ENCODE data around the gene RCOR1. TPM values are rescaled to one million over a fixed set of nuclear protein-coding genes. Genes with fewer than 3 reads are reported as not detected.

Gene RCOR1
- total RNA-seq, 1 donor: 23.7 TPM

DNA sequence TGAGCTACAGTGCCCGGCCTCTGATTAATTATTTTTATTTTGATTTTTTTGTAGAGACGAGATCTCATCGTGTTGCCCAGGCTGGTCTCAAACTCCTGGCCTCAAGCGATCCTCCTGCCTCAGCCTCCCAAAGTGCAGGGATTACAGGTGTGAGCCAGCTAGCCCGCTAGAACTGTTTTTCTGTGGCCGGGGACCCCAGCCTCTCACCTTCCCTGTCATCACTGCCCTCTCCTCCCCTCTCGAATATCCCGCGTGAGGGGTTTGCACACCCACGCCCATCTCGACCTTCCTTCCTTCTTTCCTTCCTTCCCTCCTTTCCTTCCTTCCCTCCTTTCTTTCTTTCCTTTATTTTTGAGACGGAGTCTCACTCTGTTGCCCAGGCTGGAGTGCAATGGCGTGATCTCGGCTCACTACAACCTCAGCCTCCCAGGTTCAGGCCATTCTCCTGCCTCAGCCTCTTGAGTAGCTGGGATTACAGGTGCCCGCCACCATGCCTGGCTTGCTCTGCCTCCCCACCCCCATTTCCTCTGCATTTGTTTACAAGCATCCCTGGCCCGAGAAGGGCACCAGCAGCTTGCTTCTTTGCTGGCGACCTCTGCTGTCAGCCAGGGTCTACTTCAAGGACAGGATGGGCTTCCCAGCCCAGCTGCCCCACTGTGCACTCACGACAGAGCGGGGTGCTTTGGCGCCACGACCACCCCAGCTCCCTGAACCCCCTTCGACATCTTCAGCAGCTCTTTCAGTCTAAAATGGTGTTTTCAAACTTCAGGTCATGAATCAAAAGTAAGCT is 180.5 kb downstream of the RCOR1 start:
- TF ChIP-seq, protein P1, sequence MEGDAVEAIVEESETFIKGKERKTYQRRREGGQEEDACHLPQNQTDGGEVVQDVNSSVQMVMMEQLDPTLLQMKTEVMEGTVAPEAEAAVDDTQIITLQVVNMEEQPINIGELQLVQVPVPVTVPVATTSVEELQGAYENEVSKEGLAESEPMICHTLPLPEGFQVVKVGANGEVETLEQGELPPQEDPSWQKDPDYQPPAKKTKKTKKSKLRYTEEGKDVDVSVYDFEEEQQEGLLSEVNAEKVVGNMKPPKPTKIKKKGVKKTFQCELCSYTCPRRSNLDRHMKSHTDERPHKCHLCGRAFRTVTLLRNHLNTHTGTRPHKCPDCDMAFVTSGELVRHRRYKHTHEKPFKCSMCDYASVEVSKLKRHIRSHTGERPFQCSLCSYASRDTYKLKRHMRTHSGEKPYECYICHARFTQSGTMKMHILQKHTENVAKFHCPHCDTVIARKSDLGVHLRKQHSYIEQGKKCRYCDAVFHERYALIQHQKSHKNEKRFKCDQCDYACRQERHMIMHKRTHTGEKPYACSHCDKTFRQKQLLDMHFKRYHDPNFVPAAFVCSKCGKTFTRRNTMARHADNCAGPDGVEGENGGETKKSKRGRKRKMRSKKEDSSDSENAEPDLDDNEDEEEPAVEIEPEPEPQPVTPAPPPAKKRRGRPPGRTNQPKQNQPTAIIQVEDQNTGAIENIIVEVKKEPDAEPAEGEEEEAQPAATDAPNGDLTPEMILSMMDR (IDR thresholded peaks at IDR 0.05; ENCODE audit: insufficient read depth, low read depth, low read length): peak; percentile 41
- H3K4me3 ChIP-seq (ENCODE audit: low read depth, low read length): no peak overlapping the region
- peak; percentile 37 for DNase-seq (ENCODE audit: low read depth)

DNA sequence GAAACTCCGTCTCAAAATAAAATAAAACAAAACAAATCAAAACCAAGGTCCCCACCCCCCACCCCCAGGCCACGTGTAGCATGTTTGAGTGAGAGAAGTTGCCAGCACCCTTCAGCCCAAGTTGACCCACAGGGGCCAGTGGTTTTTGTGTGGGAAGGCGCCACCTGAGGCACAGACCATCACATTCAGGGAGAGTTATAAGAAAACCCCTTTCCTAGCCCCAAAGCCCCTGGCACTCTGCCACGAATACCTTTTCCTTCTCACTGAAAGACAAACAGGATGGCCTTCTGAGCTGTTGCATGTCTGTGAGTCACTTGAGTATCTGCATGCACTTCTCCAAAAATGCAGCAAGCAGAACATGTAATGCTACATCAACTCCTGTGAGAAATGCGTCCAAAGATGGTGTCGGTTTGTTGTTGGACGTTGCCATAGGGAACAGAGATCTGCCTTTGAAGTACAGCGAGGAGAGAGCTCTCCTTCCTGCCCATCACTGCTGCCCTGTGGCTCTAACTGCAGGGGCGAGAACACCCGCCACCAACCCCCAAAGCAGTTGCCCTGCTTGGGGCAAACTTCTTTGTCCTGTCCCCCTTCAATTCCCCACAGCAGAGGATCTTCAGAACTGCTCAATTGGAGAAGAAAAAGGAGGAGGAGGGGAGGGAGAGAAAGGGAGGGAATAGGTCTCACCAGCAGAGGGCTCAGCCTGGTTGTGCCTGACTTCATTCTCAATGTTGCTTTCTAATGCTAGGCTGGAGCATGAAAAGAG is 182.1 kb downstream of the RCOR1 start:
- DNase-seq (ENCODE audit: low read depth): peak; percentile 81
- TF ChIP-seq, protein P1 (IDR thresholded peaks at IDR 0.05; ENCODE audit: insufficient read depth, low read depth, low read length): peak; percentile 90
- no peak overlapping the region for H3K4me3 ChIP-seq (ENCODE audit: low read depth, low read length)

DNA sequence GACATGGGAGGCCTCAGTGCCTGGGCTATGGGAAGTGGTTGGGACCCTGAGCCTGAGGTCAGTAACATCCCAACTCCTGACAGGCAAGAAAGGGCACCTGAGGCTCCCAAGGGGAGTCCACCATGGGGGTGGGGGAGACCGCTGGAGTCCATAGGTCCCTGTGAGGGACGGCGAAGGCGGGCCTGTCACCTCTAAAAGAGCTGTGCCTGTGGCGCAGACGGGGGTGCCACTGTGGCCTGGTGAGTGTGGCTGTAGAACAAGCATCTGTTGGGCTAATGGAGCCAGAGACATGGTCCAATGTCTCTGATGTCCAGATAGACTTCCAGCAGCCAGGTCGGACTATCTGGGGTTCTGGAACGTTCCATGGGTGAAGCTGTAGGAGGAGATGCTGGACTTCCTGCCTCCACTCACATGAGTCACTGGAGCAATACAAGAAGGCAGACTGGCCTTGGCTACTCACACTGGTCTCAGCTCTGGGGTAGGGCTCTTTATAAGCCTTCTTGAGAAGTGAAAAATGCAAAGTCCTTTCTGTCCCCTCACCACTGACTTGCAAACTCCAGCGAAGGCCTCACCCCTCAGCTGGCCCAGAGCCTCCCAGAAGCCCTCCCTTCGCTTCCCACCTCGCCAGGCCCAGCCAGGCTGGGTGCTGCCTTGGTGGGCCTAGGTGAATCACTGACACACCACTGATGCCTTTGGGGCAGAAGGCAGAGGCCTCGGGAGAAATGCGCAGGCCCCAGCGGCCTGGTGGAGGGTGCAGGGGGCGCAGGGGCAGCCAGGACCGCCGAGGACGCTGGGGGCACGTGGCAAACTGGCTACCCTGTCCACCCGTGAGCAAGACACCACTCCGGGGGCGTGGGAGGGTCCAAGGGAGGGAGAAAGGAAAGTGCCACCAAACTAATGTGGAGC is 183.7 kb downstream of the RCOR1 start:
- peak; percentile 55 for DNase-seq (ENCODE audit: low read depth)
- TF ChIP-seq, protein P1 (IDR thresholded peaks at IDR 0.05; ENCODE audit: insufficient read depth, low read depth, low read length): no peak
- H3K4me3 ChIP-seq (ENCODE audit: low read depth, low read length): no peak overlapping the region

DNA sequence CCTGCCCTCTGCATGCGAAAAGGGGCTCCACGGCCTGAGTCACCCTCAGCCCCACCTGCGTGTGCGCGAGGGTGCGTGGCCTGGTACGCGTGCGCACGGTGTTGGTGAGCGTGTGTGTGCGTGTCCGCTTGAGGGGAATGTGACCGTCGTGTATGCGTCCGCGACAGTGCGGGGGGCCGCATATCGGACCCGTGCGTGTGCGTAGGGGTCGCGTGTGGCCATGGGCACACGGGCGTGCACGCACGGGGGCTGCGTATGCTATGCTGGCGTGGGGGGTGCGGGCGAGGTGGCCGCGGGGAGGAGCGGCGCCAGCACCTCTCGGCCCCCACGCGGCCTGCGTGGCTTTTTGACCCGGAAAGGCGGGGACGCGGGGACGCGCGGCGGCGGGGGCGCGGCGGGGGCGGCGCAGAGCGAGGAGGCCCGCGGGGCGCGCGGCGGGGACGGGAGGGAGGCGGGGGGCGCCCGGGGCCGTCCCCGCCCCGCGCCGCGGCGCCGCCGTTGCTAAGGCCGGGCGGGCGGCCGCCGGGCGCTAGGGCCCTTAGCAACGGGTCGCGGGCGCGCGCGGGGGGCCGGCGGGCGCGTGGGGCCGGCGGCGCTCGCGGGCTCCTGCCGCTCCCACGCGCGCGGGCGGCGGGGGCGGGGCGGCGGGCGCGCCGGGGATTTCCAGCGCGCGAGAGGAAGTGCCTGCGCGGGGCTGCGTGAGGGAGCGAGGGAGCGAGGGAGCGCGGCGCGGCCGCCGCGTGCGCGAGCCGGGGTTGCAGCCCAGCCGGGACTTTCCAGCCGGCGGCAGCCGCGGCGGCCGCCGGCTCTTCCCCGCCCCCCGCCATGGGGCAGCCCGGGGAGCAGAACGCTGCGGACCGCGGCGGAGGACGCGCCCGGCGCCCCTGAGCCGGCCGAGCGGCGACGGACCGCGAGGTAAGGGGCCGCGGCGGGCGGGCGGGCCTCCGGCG is 184.6 kb downstream of the RCOR1 start, which contains the start of gene TRAF3:
TSS of gene TRAF3 (plus strand) at position 689 of the 950 bp plus-strand sequence. CDS start 92,753 bp downstream, outside the sequence.
- DNase-seq (ENCODE audit: low read depth): peak; percentile 66
- H3K4me3 ChIP-seq (ENCODE audit: low read depth, low read length): peak within 1 kb of the TSS; percentile 65
- TF ChIP-seq, protein P1 (IDR thresholded peaks at IDR 0.05; ENCODE audit: insufficient read depth, low read depth, low read length): no peak

DNA sequence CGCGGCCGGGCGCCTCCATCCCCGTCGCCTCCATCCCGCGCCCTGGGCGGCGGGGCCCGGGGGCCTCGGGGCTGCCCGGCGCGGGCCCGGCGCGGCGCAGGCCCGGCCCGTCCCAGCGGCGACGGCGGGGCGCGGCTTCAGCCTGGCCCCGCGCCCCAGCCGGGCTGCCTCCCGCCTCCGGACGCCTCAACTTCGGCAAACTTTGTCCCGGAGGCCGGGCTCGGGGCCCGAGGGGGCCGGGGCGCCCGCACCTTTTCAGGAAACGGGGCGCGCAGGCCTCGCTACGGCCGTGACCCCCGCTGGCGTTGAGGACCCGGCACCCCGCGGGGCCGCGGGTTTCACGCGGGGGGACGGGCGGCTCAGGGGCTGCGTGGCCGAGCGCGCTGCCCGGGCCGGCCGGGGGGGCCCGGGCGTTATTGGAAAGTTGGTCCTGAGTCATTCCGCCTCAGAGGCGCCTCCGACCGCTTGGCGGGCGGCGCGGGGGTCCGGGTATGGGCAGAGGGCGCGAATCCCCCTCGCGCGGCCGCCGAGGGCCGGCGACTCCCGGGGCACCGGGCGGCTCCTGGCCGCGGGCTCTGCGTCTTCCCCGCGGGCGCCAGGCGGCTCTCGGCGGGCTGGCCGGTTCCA is 185.4 kb downstream of the RCOR1 start:
- DNase-seq (ENCODE audit: low read depth): no peak
- peak overlapping the region; percentile 65 for H3K4me3 ChIP-seq (ENCODE audit: low read depth, low read length)
- TF ChIP-seq, protein P1 (IDR thresholded peaks at IDR 0.05; ENCODE audit: insufficient read depth, low read depth, low read length): no peak
